ENCODE data around the gene MICAL2.

MICAL2 gene

DNA sequence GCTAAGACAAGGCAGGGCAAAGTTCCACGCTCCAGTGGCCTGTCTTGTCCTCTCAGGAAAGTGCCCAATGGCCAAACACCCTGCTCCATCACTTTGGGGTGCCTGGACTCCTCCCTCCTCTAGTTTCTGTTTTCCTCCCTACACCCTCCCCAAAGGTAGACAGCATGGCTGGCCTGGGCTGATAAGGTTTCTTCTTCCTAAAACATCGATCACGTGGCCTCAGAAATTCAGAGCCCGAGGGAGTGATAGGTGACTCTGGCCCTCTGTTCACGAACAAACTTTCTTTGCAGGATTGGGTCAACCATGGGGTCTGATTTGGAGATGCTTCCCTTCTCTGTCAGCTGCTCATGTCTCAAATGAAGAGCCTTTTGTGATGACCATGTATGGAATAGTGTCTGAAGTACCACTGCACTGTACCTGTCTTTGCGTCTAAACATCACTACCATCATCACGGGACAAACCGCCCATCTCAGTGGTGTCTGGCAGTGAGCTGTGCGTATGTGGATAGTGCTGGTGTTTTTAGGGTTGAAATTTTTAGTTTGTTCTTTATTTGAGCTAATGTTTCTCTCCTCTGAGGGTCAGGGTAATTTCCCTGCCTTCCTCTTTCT lies 6.1 kb downstream of the MICAL2 start:
- no peaks in the 10 kb centered on the region for H3K9me3 ChIP-seq (ENCODE audit: control insufficient read depth, insufficient read depth, low read depth, low read length)
- no peaks in the 10 kb centered on the region for H3K36me3 ChIP-seq (ENCODE audit: control insufficient read depth in 2 of 2, insufficient read depth in 1 of 2, low read length in 2 of 2)
- TF ChIP-seq ZNF37A (tag by site-specific recombination; IDR thresholded peaks at IDR 0.05) (no peak), ZBTB7A (tag by site-specific recombination; IDR thresholded peaks at IDR 0.05; ENCODE audit: low read depth) (no peak), SETDB1 (IDR thresholded peaks at IDR 0.05; ENCODE audit: insufficient read length, low read length) (no peak), ZNF174 (tag by site-specific recombination; IDR thresholded peaks at IDR 0.05) (no peak), ZNF792 (tag by site-specific recombination; IDR thresholded peaks at IDR 0.05) (no peak), ZNF777 (tag by site-specific recombination; IDR thresholded peaks at IDR 0.05; ENCODE audit: borderline replicate concordance) (no peak), ZBTB8A (tag by site-specific recombination; IDR thresholded peaks at IDR 0.05) (no peak), HIC1 (tag by site-specific recombination; IDR thresholded peaks at IDR 0.05) (no peak), ZNF274 (IDR thresholded peaks at IDR 0.05; ENCODE audit: low read length) (no peak), ZNF274 (tag by site-specific recombination; IDR thresholded peaks at IDR 0.05; ENCODE audit: borderline replicate concordance) (no peak), ZSCAN16 (tag by site-specific recombination; IDR thresholded peaks at IDR 0.05) (no peak), ATF2 (tag by site-specific recombination; IDR thresholded peaks at IDR 0.05; ENCODE audit: low read depth) (no peak), MZF1 (tag by site-specific recombination; IDR thresholded peaks at IDR 0.05; ENCODE audit: borderline replicate concordance) (no peak), ZBTB10 (tag by site-specific recombination; IDR thresholded peaks at IDR 0.05) (no peak), ZNF24 (tag by site-specific recombination; IDR thresholded peaks at IDR 0.05) (no peak), HOXA7 (CRISPR knock-in tag; IDR thresholded peaks at IDR 0.05; ENCODE audit: borderline replicate concordance) (no peak)
- TF ChIP-seq, protein P1, sequence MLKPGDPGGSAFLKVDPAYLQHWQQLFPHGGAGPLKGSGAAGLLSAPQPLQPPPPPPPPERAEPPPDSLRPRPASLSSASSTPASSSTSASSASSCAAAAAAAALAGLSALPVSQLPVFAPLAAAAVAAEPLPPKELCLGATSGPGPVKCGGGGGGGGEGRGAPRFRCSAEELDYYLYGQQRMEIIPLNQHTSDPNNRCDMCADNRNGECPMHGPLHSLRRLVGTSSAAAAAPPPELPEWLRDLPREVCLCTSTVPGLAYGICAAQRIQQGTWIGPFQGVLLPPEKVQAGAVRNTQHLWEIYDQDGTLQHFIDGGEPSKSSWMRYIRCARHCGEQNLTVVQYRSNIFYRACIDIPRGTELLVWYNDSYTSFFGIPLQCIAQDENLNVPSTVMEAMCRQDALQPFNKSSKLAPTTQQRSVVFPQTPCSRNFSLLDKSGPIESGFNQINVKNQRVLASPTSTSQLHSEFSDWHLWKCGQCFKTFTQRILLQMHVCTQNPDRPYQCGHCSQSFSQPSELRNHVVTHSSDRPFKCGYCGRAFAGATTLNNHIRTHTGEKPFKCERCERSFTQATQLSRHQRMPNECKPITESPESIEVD (tag by site-specific recombination; IDR thresholded peaks at IDR 0.05) = no peak
- TF ChIP-seq, protein P2, sequence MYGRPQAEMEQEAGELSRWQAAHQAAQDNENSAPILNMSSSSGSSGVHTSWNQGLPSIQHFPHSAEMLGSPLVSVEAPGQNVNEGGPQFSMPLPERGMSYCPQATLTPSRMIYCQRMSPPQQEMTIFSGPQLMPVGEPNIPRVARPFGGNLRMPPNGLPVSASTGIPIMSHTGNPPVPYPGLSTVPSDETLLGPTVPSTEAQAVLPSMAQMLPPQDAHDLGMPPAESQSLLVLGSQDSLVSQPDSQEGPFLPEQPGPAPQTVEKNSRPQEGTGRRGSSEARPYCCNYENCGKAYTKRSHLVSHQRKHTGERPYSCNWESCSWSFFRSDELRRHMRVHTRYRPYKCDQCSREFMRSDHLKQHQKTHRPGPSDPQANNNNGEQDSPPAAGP (tag by site-specific recombination; IDR thresholded peaks at IDR 0.05) = no peak
- H3K27ac ChIP-seq (ENCODE audit: extremely low read depth, low read depth, low read length) = no peak overlapping the region
- ChIA-PET CTCF (interaction anchor here (0.6 to 5.5 kb wide), 3 partner anchors 10 to 120 kb away, joined by 3 to 35 read pairs (median 7); no protein-coding TSS in a partner anchor), POLR2A (no interaction called here)
- H3K4me3 ChIP-seq (ENCODE audit: low read depth, low read length) = no peak overlapping the region
- H3K4me1 ChIP-seq (ENCODE audit: control insufficient read depth, insufficient read depth, low read length) = no peaks in the 10 kb centered on the region

Data from HEK293 (cell line).